Fibroblast of the aortic adventitia (primary cell): ENCODE data around the gene TEC. TPM values are rescaled to one million over a fixed set of nuclear protein-coding genes. Genes with fewer than 3 reads are reported as not detected.

Experiments used
- DNase-seq: peaks from one replicate; pipeline ENCODE4 v3.0.0-alpha.2; 2010; ENCODE audit warnings: low read depth
- H3K4me3 ChIP-seq: 2 replicates; pipeline ENCODE4 v1.5.1; 2011; ENCODE audit warnings: low read depth, mild to moderate bottlenecking, control low read depth, low read length, moderate library complexity
- CTCF ChIP-seq: IDR thresholded peaks from 2 replicates; pipeline ENCODE4 v1.5.1; 2011; ENCODE audit warnings: mild to moderate bottlenecking, low read length, control low read depth, inconsistent platforms; ENCODE audit not compliant: insufficient read depth
- total RNA-seq: library from RNA; depleted of rRNA; stranded (reverse); fragments of >200 nt; gene quantifications from 2 replicates; pipeline ENCODE4 v1.2.3, GENCODE V29; 2012; ENCODE audit warnings: low replicate concordance

TEC gene
- total RNA-seq, 1 donor: 0.72 TPM

- DNase-seq: no peak
- no peak for TF ChIP-seq CTCF
- H3K4me3 ChIP-seq: no peak overlapping the region
These were observed 130.7 kb downstream of the TEC start for GRCh38 chr4:48138936-48139335.

GRCh38 chr4:48138511-48138910 lies 131.1 kb downstream of the TEC start:
- DNase-seq: no peak
- no peak overlapping the region for H3K4me3 ChIP-seq
- no peak for TF ChIP-seq CTCF

GRCh38 chr4:48137846-48138245 lies 131.8 kb downstream of the TEC start:
- no peak for DNase-seq
- TF ChIP-seq CTCF: no peak
- no peak overlapping the region for H3K4me3 ChIP-seq

- H3K4me3 ChIP-seq: no peak within 1 kb of the TSS
- DNase-seq: no peak
- TF ChIP-seq CTCF: no peak
These were observed 135.6 kb downstream of the TEC start, which contains the start of gene TXK for GRCh38 chr4:48134081-48134480. TSS of gene TXK (minus strand) at chr4:48134250. CDS start at chr4:48134170, 80 bp downstream.

GRCh38 chr4:48133669-48134068 lies 136.0 kb downstream of the TEC start:
- no peak for TF ChIP-seq CTCF

GRCh38 chr4:48131736-48132135 lies 137.9 kb downstream of the TEC start:
- H3K4me3 ChIP-seq: no peak overlapping the region
- no peak for DNase-seq
- no peak for TF ChIP-seq CTCF

More at GRCh38 chr4:48133669-48134068, 136.0 kb downstream of the TEC start:
- H3K4me3 ChIP-seq: no peak overlapping the region
- peak; percentile 29 for DNase-seq

- H3K4me3 ChIP-seq: no peak overlapping the region
- DNase-seq: peak; percentile 10
- TF ChIP-seq CTCF: no peak
These were observed 139.5 kb downstream of the TEC start for GRCh38 chr4:48130100-48130499.
